IMR-90 (cell line): ENCODE results near the gene NRP1. TPM values are rescaled to one million over a fixed set of nuclear protein-coding genes. Genes with fewer than 3 reads are reported as not detected.

Experiments used
- ATAC-seq: fragments of 200-7000 bp; cut with Tn5 transposase; 2 replicates; pipeline ENCODE4 v1.9.1; 2020; ENCODE audit warnings: low read depth, mild to moderate bottlenecking, moderate library complexity
- BruUV-seq: library from RNA; stranded (reverse); fragments of 400-500 nt; replicated peaks from 2 replicates; lab custom pipeline; 2021; lab: Mats Ljungman, UMichigan
- CTCF ChIA-PET: fragments of 300-600 bp; formaldehyde crosslinking; extraction: SDS; loops from one replicate; lab custom pipeline; 2021; ENCODE audit warnings: antibody characterized with exemption; lab: Yijun Ruan, JAX
- POLR2A ChIA-PET: fragments of 300-600 bp; sonication (Branson Sonifier 250); formaldehyde crosslinking; loops from one replicate; lab custom pipeline; 2022; ENCODE audit warnings: antibody characterized with exemption; ENCODE audit not compliant: unreplicated experiment; lab: Charles Lee
- DNase-seq: peaks from one replicate; pipeline ENCODE4 v3.0.0; 2013
- H2AFZ ChIP-seq: replicated peaks from 2 replicates; pipeline ENCODE3; 2013; ENCODE audit warnings: low read length, mild to moderate bottlenecking; ENCODE audit not compliant: poor library complexity
- H2AK5ac ChIP-seq: 2 replicates; pipeline ENCODE4 v1.6.1; 2013; ENCODE audit warnings: low read depth, low read length, inconsistent platforms
- H2AK9ac ChIP-seq: replicated peaks from 2 replicates; pipeline ENCODE3; 2013; ENCODE audit warnings: mild to moderate bottlenecking, low read depth, low read length, moderate library complexity; ENCODE audit not compliant: poor library complexity
- H2BK120ac ChIP-seq: 2 replicates; pipeline ENCODE4 v1.6.1; 2013; ENCODE audit warnings: low read depth, low read length, inconsistent platforms
- H2BK15ac ChIP-seq: 3 replicates; pipeline ENCODE4 v1.6.1; 2013; ENCODE audit warnings: low read depth, low read length, inconsistent platforms
- H2BK20ac ChIP-seq: 2 replicates; pipeline ENCODE4 v1.6.1; 2013; ENCODE audit warnings: low read depth, mild to moderate bottlenecking, inconsistent platforms, low read length, moderate library complexity
- H2BK5ac ChIP-seq: 2 replicates; pipeline ENCODE4 v1.6.1; 2013; ENCODE audit warnings: mild to moderate bottlenecking, low read depth, low read length, inconsistent platforms; ENCODE audit not compliant: poor library complexity, severe bottlenecking
- H3K14ac ChIP-seq: replicated peaks from 2 replicates; pipeline ENCODE4 v1.6.1; 2013; ENCODE audit warnings: low read depth, low read length, inconsistent platforms
- H3K18ac ChIP-seq: 2 replicates; pipeline ENCODE4 v1.6.1; 2013; ENCODE audit warnings: low read depth, low read length, control low read depth
- H3K23ac ChIP-seq: 2 replicates; pipeline ENCODE4 v1.6.1; 2013; ENCODE audit warnings: low read depth, low read length, inconsistent platforms
- H3K27ac ChIP-seq: 2 replicates; pipeline ENCODE4 v1.5.1; 2013; ENCODE audit warnings: mild to moderate bottlenecking, control low read depth, low read length; ENCODE audit not compliant: insufficient read depth
- H3K27me3 ChIP-seq: 2 replicates; pipeline ENCODE4 v1.6.1; 2013; ENCODE audit warnings: low read length; ENCODE audit not compliant: control insufficient read depth, insufficient read depth
- H3K36me3 ChIP-seq: 2 replicates; pipeline ENCODE4 v1.6.1; 2013; ENCODE audit warnings: low read length, mixed read lengths; ENCODE audit not compliant: control insufficient read depth, insufficient read depth
- H3K4ac ChIP-seq: 2 replicates; pipeline ENCODE4 v1.6.1; 2013; ENCODE audit warnings: low read depth, low read length, inconsistent platforms
- H3K4me1 ChIP-seq: 2 replicates; pipeline ENCODE4 v1.6.1; 2013; ENCODE audit warnings: low read length, mixed read lengths; ENCODE audit not compliant: control insufficient read depth, insufficient read depth
- H3K4me2 ChIP-seq: 2 replicates; pipeline ENCODE4 v1.6.1; 2013; ENCODE audit warnings: low read depth, mild to moderate bottlenecking, control low read depth, low read length, moderate library complexity
- H3K4me3 ChIP-seq: 2 replicates; pipeline ENCODE4 v1.5.1; 2013; ENCODE audit warnings: low read depth, mild to moderate bottlenecking, control low read depth, low read length, moderate library complexity; ENCODE audit not compliant: insufficient read depth
- H3K56ac ChIP-seq: 2 replicates; pipeline ENCODE4 v1.6.1; 2013; ENCODE audit warnings: low read length, inconsistent platforms; ENCODE audit not compliant: insufficient read depth; ENCODE audit errors: extremely low read depth
- H3K79me1 ChIP-seq, 2 experiments: 2 replicates each; pipeline ENCODE4 v1.6.1; 2013; ENCODE audit warnings: low read length in 2 of 2, inconsistent platforms in 1 of 2, low read depth in 1 of 2
- H3K9ac ChIP-seq: 2 replicates; pipeline ENCODE4 v1.6.1; 2013; ENCODE audit warnings: low read depth, low read length, control low read depth
- H3K9me1 ChIP-seq: 2 replicates; pipeline ENCODE4 v1.6.1; 2013; ENCODE audit warnings: low read length, inconsistent platforms; ENCODE audit not compliant: insufficient read depth
- H3K9me3 ChIP-seq: 2 replicates; pipeline ENCODE4 v1.6.1; 2013; ENCODE audit warnings: low read length; ENCODE audit not compliant: control insufficient read depth, insufficient read depth
- H4K20me1 ChIP-seq: 2 replicates; pipeline ENCODE4 v1.6.1; 2013; ENCODE audit warnings: low read length, inconsistent platforms; ENCODE audit not compliant: insufficient read depth
- H4K5ac ChIP-seq: 2 replicates; pipeline ENCODE4 v1.6.1; 2013; ENCODE audit warnings: mild to moderate bottlenecking, low read depth, low read length, control low read depth
- H4K8ac ChIP-seq, 2 experiments: 2 replicates each; pipeline ENCODE4 v1.6.1; 2013; ENCODE audit warnings: low read depth in 2 of 2, low read length in 2 of 2, control low read depth in 1 of 2, inconsistent platforms in 1 of 2
- H4K91ac ChIP-seq: 2 replicates; pipeline ENCODE4 v1.6.1; 2013; ENCODE audit warnings: low read depth, low read length, inconsistent platforms; ENCODE audit not compliant: insufficient read depth
- CHD1 ChIP-seq: IDR thresholded peaks from 2 replicates; pipeline ENCODE4 v1.6.1; 2012; ENCODE audit warnings: low read depth, low read length, improper control_type of control experiment
- MXI1 ChIP-seq: IDR thresholded peaks from 2 replicates; pipeline ENCODE4 v1.6.1; 2012; ENCODE audit warnings: low read depth, mild to moderate bottlenecking, low read length, moderate library complexity, borderline replicate concordance
- WGBS, 2 experiments: methylation state at CpG; one replicate each; pipeline versions ENCODE4 v1.1.5 to v1.1.7; 2013; ENCODE audit warnings: missing lambda C conversion rate in 2 of 2; ENCODE audit not compliant: insufficient read length in 1 of 2; ENCODE audit errors: extremely low coverage in 2 of 2; 5-methylcytosine and 5-hydroxymethylcytosine counted together
- dilution Hi-C: fragments of 300-500 bp; cut with HindIII; formaldehyde crosslinking; loops from one replicate; pipeline ENCODE4 v1.14.3; 2018; ENCODE audit warnings: low sequenced_read_pairs; ENCODE audit not compliant: unreplicated experiment
- in situ Hi-C: fragments of 300-500 bp; cut with MboI; formaldehyde crosslinking; loops from 3 replicates; pipeline ENCODE4 v1.14.3; 2019; ENCODE audit warnings: low sequenced_read_pairs, inconsistent platforms, mixed read lengths
- intact Hi-C: fragments of 100-400 bp; cut with micrococcal nuclease; formaldehyde crosslinking; loops from 2 replicates; pipeline ENCODE4 v1.10.0; 2022
- polyA plus RNA-seq, 3 experiments: library from polyadenylated mRNA; depleted of rRNA; stranded (reverse); fragments of >200 nt; gene quantifications; 2 replicates each; pipeline ENCODE4 v1.2.3, GENCODE V29; 2012; ENCODE audit warnings: low replicate concordance in 1 of 3
- total RNA-seq: library from RNA; depleted of rRNA; stranded (reverse); fragments of >200 nt; gene quantifications from 2 replicates; pipeline ENCODE4 v1.2.3, GENCODE V29; 2012

NRP1 gene
- total and polyA plus RNA-seq, 2 of the 4 experiments (the other 2 are of a cell fraction): 108 to 227 TPM

GRCh38 chr10:33243703-33244102 is 90.8 kb downstream of the NRP1 start:
- Histone ChIP-seq H3K36me3 (peaks cover 5% of the 10 kb centered on the region), H3K18ac (no peak overlapping the region), H2AFZ (no peak overlapping the region), H2AK9ac (no peak overlapping the region), H2AK5ac (peak overlapping the region; percentile 43; the same call in 1 of the 2 replicates), H3K14ac (no peak overlapping the region), H2BK120ac (no peak overlapping the region), H3K27ac (no peak overlapping the region), H4K5ac (peak overlapping the region; percentile 53; the same call in 1 of the 2 replicates), H2BK15ac (no peak overlapping the region), H3K4ac (0 out of 2 replicates have a peak overlapping the region, but pooled peaks have one; percentile 27), H2BK5ac (no peak overlapping the region), H3K56ac (no peak overlapping the region), H2BK20ac (no peak overlapping the region), H3K9me1 (peaks cover 8% of the 10 kb centered on the region; the same call in 1 of the 2 replicates), H3K9ac (no peak overlapping the region), H3K27me3 (no peaks in the 10 kb centered on the region), H4K8ac (no peak overlapping the region), H3K4me1 (peaks cover 10% of the 10 kb centered on the region), H3K23ac (no peak overlapping the region), H4K91ac (no peak overlapping the region), H3K79me1 (peaks cover 11 to 40% of the 10 kb centered on the region in 2 experiments), H3K4me2 (no peak overlapping the region), H3K9me3 (no peaks in the 10 kb centered on the region), H4K20me1 (no peaks in the 10 kb centered on the region), H3K4me3 (no peak overlapping the region)
- BruUV-seq: no TSS peak
- TF ChIP-seq MXI1: no peak
- no peak for TF ChIP-seq CHD1
- POLR2A ChIA-PET: no interaction called here
- CTCF ChIA-PET: interaction anchor here (2.3 kb wide), 1 partner anchor 50 kb away, joined by 6 read pairs; no protein-coding TSS in a partner anchor
- WGBS, 2 experiments: no CpG with 5 or more reads among the region's 2 CpGs
- intact Hi-C loops: no loop called here
- ATAC-seq (no peak), DNase-seq (no peak)
- in situ Hi-C loops: no loop called here
- dilution Hi-C loops: no loop called here
